NCI-H146 treated with DMSO at 0.1 percent for 48 hours (cell line): ENCODE results near the gene RNU1-3.
"Not testable (repeated sequence)": the region's sequence is repeated elsewhere in the genome, so short reads cannot be mapped to it uniquely, and the experiment has no call there.

ENCODE experiments used
- DNase-seq: peaks from one replicate; lab custom pipeline; 2025; ENCODE audit not compliant: unreplicated experiment; lab: John Stamatoyannopoulos, UW

RNU1-3 gene

GRCh38 chr1:16694308-16694702 is 27.6 kb upstream of the RNU1-3 start:
- DNase-seq, result not testable (repeated sequence)

DNA sequence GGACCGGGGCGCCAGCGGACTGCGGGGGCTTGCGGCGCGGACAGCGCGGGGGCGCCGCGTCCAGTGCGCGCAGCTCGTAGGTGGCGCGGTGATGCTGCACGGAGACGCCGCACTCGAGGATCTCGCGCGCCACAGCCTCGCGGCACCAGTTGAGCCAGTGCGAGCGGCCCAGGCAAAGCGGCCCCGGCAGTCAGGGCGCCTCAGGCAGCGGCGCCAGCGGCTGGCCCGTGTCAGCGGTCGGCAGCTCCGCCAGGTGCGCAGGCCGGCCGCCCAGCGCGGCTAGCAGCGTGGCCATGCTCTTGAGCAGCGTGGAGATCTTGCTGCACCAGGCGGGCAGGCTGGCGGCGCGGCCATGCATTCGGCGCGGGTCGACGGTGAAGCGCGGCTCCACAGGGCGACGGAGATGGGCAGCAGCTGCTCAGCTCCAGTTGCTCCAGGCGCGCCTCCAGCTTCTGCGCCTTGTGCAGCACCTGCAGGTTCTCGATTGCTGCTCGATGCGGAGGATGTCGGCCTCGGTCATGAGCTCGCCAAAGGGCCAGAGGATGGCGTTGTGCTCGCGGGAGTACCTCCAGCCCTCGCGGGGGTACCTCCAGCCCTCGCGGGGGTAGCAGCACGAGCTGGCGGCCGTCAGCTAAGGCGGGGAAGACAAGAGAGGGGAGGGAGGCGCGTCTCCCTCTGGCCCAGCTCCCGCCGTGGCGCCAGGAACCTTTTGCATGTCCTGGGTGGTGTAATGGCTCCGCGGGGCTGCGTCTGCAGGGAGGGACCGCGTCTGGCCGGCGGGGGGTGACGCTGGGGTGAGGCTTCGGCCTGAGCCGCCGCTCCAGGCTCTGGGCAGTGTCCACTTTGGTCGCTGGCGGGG is 26.9 kb upstream of the RNU1-3 start:
- not testable (repeated sequence) for DNase-seq

- DNase-seq, result not testable (repeated sequence)
Observed at GRCh38 chr1:16692717-16693448, 26.1 kb upstream of the RNU1-3 start.

DNA sequence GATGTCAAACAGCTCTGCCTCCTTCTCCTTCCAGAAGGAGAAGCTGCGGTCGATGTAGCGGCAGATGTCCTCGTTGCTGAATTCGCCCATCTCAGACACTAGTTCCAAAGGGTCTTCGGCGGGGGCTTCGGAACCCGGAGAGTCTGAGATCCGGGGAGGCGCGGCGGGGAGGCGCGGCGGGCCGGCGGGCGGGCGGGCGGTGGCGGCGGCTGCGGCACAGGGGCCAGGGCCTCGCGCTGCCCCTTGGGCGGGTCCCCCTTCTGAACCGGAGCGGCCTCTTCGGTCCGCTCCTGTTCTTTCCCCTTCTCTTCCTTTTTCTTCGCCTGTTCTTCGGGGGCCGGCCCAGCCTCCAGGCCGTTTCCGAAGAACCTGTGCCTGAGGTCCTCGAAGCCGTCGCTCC is 25.5 kb upstream of the RNU1-3 start:
- DNase-seq, result not testable (repeated sequence)

DNA sequence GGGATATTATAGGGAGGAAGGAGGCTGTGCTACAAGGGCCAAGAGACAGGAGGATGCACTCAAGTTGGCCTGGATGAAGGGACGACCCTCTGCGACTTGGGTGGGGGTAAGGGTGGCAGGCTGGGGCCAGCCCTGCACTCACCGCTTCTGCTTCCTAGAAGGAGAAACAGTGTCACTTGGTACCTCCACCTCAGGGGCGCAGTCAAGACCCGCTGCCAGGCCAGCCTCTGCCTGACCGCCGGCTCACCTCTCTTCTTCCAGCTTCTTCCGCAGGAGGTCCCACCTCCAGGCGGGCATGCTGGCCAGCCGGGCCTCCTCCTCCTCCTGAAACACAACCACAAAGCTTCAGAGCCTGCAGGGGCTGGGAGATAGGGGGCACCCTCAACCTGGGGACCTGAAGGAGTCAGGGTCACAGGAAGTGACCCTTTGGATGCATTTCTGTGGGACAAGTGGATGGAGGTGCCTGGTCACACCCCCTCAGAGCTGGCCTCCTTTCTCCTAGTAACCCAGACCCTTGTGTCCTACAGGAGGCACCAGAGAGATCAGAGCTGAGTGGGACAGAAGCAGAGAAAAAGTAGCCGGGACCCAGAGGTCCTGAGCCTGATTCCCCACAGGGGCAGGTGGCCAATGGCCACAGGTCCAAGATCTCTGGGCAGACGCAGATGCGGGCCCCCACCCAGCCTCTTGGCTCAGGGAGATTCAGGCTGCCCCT is 24.4 kb upstream of the RNU1-3 start:
- DNase-seq, result not testable (repeated sequence)

DNA sequence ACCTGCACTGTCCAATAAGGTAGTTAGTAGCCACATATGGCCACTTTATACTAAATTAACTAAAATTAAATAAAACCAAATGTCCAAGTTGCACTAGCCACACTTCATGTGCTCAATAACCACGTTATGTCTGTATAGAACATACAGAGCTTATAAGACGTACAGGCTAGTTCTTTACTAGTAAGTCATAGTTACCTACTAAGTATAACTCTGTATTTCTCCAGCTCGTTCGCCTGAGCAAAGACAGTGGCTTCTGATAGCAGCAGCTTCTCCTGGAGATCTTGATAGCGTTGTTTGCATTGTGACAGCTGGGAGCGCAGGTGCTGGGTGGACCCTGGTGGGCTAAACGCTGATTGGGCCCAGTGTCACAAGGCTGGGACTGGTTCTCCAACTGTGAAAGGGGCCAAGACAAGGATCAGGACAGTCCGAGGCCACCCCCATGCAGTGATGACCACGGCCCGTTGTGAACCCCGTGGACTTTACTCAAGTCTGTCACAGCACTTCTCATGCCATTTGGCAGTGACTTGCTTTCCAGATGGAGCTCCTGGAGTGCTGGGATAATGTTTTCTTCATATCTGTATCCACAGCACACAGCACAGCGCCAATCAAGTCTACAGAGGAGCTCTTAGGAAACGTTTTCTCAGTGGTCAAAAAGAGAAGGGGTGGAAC is 20.5 kb upstream of the RNU1-3 start:
- not testable (repeated sequence) for DNase-seq

DNA sequence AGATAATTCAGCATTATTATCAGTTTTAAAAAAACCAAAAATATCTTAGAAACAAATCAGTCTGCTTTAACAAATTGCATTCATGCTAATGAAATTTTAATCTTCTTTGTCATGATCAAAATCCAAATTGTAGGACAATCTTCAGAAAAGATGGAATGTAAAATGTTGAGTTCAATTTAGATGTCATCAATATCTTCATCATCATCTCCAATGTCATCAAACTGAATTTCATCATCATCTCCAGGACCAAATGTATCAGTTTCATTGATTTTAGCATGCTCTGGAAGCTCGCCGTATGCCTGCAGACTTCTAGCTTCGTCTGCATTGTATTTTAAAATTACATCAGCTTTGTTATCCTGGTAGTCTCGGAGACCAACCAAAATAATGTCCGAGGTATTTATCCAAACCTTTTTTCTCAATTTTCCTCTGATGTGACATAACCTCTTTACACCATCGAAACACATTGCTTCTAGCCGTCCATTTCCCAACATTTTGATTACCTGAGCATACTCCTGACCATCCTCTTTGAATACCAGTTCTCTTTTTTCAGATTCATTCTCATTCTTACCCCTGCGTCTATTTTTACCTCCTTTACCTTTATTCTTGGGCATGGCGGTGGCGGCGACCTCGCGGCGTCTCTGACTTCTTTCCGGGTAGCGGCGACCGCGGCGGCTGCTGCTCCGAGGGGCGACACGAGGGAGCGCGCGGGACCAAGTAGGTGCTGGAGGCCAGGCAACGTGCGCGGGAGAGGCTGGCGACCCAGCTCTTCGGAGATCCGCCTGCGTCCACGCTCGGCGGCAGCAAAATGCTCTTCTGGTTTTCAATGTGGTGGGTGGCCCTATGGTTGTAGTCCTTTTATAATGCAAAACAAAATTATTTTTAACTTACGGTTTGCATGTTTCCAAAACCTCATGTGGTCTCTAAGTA is 19.0 kb upstream of the RNU1-3 start:
- not testable (repeated sequence) for DNase-seq

DNA sequence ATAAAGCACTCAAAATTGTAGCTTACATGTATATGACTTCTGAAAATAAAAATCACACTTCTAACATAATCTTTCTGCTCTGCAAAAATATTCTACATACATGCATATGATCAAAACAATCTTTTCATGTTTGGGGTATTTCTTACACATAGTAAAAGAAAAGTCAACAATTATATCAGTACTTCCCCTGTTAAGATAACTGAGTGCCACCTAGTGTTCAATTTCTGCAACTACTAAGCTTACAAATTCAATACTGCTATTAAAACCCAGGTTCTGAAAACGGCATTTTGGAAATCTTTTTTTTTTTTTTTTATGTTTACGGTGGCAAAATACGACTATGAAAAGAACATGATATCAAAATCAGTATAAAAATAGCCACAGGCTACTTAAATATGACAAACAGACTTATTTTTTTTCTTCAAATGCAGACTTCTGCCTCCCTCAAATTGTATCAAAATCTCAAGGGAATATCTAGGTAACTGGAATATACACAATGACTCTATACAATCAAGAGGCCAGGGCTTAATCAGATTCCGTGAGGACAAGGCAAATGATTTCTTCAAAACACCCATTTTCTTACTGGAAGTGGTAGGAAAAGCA is 18.1 kb upstream of the RNU1-3 start:
- DNase-seq, result not testable (repeated sequence)

- DNase-seq, result not testable (repeated sequence)
Observed at GRCh38 chr1:16684152-16684551, 17.4 kb upstream of the RNU1-3 start.

DNA sequence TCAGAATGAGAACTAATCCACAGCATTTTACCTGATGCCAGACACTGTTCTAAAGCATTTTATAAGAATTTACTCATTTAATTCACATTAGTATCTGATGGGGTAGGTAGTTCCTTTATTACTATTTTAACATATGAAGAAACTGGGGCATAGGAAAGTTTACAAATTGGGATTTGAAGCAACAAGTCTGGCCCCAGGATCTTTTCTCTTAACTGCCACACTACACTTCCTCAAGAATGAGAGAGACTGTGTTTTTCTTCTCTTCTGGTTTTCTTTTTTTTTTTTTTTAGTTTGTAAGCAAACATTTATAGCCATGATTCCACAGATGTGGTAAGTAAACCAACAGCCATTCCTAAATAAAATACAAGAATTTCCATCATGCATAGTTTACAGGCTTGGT is 16.1 kb upstream of the RNU1-3 start:
- DNase-seq, result not testable (repeated sequence)

DNA sequence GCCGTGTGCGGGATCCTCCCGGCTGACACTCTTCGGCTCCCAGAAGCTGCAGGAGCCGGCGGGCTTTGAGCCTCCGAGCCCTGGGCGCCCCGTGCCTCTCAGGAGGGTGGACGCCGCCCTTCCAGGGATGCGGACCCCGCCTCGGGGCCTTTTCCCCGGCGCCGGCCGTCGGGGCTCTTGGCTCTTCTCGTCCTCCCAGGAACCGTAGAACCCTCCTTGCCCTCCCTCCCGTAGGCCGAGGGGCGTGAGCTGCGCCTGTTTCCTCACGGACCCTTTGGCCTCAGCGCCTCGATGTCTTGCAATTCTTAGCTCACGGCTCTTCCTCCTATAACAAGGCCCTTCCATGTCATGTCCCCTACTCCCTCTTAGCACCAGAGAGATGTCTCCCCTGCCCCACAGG is 13.6 kb upstream of the RNU1-3 start:
- DNase-seq, result not testable (repeated sequence)

DNA sequence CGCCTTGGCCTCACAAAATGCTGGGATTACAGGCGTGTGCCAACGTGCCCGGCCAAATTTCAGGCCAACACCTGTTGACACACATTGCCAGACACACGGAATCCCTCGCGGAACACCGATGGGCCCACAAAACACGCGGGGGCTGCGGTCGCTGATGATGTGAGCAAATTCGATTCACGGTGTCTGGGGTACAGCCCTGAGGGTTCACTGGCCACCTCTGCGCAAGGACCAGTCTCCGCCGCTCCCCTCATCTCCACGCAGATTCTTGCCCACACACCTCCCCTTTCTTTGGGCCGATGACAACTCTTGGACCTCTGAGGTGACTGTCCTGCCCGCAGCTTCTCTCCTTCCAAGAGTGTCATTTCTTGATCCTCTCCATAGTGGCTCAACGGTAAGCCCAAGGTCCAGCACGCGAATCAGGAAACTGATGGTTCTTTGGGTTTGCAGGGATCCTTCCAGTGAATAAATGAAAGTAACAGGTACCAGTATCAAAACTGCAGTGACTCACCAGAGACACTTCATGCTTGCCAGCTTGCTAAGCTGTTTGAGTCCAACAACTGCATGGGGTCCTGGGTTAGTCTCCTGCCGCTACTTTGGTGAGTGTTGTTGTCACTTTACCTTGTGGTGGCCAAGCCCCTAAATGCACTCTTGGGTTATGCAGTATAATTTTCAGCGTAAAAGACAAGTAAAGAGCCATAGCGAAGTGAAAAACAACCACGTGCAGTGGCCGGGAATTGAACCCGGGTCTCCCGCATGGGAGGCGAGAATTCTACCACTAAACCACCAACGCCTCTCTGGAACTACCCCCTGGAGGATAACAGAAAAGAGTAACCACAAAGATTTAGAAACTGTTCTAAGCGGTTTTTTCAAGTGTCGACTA is 11.0 kb upstream of the RNU1-3 start:
- no peak for DNase-seq

DNA sequence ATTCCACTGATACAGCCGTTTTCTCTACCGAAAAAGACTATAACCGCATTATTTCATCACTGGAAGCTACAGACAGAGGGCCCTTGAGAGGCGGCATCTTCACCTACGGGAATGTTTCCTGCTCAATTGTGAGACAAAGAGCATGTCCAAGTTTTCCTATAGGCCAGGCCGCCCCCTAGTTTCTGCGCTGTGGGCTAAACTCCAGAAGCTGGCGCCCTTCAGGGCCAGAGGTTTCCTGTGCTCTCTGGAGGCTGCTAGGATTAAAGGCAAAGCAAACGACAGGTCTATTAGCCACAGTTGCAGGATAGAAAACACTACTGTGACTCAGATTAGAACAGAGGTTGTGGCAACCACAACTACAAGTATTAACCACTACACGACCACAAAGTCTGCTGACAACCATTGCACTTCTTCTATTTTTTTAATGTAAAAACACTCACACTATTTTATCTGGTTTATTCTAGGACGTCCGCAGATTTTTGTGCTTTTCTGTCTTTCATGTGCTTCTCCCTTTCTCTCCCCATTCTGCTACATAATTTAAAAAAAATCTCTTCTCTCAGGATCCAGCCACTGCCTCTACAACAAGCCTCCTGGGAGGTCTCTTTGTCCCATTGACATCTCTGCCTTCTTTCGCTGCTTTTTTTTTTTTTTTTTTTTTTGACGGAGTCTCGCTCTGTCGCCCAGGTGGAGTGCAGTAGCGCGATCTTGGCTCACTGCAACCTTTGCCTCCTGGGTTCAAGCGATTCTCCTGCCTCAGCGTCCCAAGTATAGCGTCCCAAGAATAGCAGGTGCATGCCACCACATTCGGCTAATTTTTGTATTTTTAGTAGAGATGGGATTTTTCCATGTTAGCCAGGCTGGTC is 10.1 kb upstream of the RNU1-3 start:
- DNase-seq, result not testable (repeated sequence)

GRCh38 chr1:16675118-16675510 is 8.4 kb upstream of the RNU1-3 start:
- DNase-seq, result not testable (repeated sequence)

GRCh38 chr1:16673976-16674375 is 7.2 kb upstream of the RNU1-3 start:
- not testable (repeated sequence) for DNase-seq

GRCh38 chr1:16665836-16666235 is 912 bp downstream of the RNU1-3 start:
- DNase-seq, result not testable (repeated sequence)

- not testable (repeated sequence) for DNase-seq
Observed at GRCh38 chr1:16658234-16658633, 8.5 kb downstream of the RNU1-3 start.
